GM19035 (cell line): ENCODE results near the gene PPT1.

ENCODE experiments used
- ATAC-seq: cut with Tn5 transposase; IDR thresholded peaks from one replicate; pipeline ENCODE4 v1.9.1; 2021; ENCODE audit not compliant: unreplicated experiment

PPT1 gene

GRCh38 chr1:40032240-40032891 is 64.7 kb downstream of the PPT1 start:
- ATAC-seq, result no peak

- no peak for ATAC-seq
Measured at GRCh38 chr1:40030528-40031135, 66.4 kb downstream of the PPT1 start.

- ATAC-seq, result no peak
Measured at GRCh38 chr1:40029608-40030007, 67.4 kb downstream of the PPT1 start.

- no peak for ATAC-seq
Measured at GRCh38 chr1:40027647-40028046, 69.4 kb downstream of the PPT1 start.

- no peak for ATAC-seq
Measured at GRCh38 chr1:40024671-40025070, 72.4 kb downstream of the PPT1 start.

GRCh38 chr1:40023379-40023944 is 73.6 kb downstream of the PPT1 start:
- no peak for ATAC-seq
